ENCODE results near the gene NUP88. TPM values are rescaled to one million over a fixed set of nuclear protein-coding genes. Genes with fewer than 3 reads are reported as not detected.

Gene NUP88
- total RNA-seq, 1 experiment from 2014 or later, result 103 TPM

DNA sequence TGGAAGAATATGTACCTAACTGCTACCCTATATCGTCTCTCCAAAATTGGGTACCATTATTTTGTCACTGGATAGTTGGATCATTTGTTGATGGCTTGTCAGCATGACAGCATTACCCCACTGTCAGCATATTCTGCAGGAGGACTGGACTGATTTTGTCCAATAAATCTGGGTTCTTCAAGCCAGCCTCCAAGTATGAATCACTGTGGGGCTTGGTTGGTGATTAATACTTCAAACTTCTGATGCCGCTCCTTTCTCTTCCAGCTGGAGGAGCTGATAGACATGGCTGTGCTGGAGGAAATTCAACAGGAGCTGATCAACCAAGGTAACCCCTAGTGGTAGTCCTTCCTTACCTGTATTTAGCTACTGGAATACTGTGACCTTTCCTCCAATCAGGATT, 3.0 kb upstream of the NUP88 start:
- Histone ChIP-seq H2AFZ (ENCODE audit: low read length) (no peak overlapping the region), H3F3A (ENCODE audit: low read length, unreplicated experiment) (no peaks in the 10 kb centered on the region), H3K79me2 (ENCODE audit: low read length) (peaks cover 43% of the 10 kb centered on the region), H4K20me1 (ENCODE audit: low read length) (0 out of 2 replicates have a peak, but pooled peaks cover 5% of the 10 kb centered on the region), H3K4me3 (ENCODE audit: low read length) (no peak overlapping the region), H3K36me3 (ENCODE audit: low read depth, low read length) (peaks cover 23% of the 10 kb centered on the region), H3K9me2 (replicated peaks; ENCODE audit: low read length) (no peaks in the 10 kb centered on the region), H3K9ac (ENCODE audit: low read length) (no peak overlapping the region), H3K4me1 (ENCODE audit: insufficient read depth, low read length) (peaks cover 20% of the 10 kb centered on the region), H3K4me2 (ENCODE audit: low read length) (peak overlapping the region; percentile 32), H3K27me3 (ENCODE audit: low read length) (no peaks in the 10 kb centered on the region), H3K27ac (ENCODE audit: low read length) (no peak overlapping the region), H3K9me3 (ENCODE audit: low read length) (no peaks in the 10 kb centered on the region)
- ChIA-PET POLR2A (ENCODE audit: unreplicated experiment) (no interaction called here), CTCF (interaction anchor here (1.3 kb wide), 1 partner anchor 17 kb away, joined by 6 read pairs; the partner anchor contains the start of gene C1QBP)
- TF ChIP-seq EZH2 (IDR thresholded peaks at IDR 0.05; ENCODE audit: low read length, unreplicated experiment) (no peak), EZH2phosphoT487 (IDR thresholded peaks at IDR 0.05; ENCODE audit: borderline replicate concordance, low read length) (no peak)
- TF ChIP-seq, protein P1, sequence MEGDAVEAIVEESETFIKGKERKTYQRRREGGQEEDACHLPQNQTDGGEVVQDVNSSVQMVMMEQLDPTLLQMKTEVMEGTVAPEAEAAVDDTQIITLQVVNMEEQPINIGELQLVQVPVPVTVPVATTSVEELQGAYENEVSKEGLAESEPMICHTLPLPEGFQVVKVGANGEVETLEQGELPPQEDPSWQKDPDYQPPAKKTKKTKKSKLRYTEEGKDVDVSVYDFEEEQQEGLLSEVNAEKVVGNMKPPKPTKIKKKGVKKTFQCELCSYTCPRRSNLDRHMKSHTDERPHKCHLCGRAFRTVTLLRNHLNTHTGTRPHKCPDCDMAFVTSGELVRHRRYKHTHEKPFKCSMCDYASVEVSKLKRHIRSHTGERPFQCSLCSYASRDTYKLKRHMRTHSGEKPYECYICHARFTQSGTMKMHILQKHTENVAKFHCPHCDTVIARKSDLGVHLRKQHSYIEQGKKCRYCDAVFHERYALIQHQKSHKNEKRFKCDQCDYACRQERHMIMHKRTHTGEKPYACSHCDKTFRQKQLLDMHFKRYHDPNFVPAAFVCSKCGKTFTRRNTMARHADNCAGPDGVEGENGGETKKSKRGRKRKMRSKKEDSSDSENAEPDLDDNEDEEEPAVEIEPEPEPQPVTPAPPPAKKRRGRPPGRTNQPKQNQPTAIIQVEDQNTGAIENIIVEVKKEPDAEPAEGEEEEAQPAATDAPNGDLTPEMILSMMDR (conservative IDR thresholded peaks at IDR 0.05; ENCODE audit: low read depth, low read length), result no peak
- BruUV-seq (replicated peaks), result no TSS peak
- peak; percentile 41 for ATAC-seq
- peak; percentile 85 for DNase-seq
- intact Hi-C loops (cut with micrococcal nuclease), result loop anchor here (1.0 kb wide), 1 partner anchor 17 kb away; the partner anchor contains the start of gene C1QBP

DNA sequence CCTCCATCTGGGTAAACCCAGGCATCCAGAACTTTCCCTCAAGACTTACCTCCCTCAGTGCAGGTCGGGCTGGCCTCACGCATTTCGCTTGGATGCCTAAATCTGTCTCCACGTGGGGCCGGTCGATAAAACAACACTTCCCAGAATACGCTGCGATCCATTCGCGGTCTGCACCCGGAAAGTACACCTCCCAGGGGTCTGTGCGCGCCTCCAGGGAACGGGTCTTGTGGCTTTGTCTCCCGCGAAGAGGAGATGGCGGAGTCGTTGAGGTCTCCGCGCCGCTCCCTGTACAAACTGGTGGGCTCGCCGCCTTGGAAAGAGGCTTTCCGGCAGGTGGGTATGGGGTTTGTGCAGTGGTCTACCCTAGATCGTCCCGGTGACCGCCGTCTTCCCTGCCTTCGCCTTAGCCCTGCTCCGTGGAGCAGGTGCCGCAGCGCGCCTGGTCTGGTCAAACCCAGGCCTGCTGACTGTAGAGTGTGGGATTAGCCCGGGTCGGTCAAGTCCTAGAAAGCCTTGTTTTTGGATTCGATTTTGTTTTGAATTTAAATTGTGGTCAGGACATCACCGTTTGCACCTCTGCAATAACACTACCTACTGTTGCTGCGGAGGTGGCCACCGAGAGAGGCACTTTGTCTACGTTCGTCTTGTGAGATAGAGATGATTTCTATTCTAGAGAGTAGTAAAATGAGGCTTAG, 644 bp upstream of the NUP88 start, which contains the start of gene RPAIN:
Gene RPAIN (plus strand): TSS at position 224 of the 695 bp plus-strand sequence. CDS start 29 bp downstream, at position 253.
- peak within 1 kb of the TSS; percentile 79 for H3K27ac ChIP-seq (ENCODE audit: low read length)
- H4K20me1 ChIP-seq (ENCODE audit: low read length), result 0 out of 2 replicates have a peak, but pooled peaks cover 5% of the 10 kb centered on the region
- DNase-seq (peak; percentile 78), ATAC-seq (peak; percentile 73)
- H3K27me3 ChIP-seq (ENCODE audit: low read length), result no peaks in the 10 kb centered on the region
- H3K9me2 ChIP-seq (replicated peaks; ENCODE audit: low read length), result no peaks in the 10 kb centered on the region
- CTCF ChIA-PET, result interaction anchor here (1.0 kb wide), 1 partner anchor 19 kb away, joined by 5 read pairs; the partner anchor contains the start of gene C1QBP
- peaks cover 31% of the 10 kb centered on the region for H3K4me1 ChIP-seq (ENCODE audit: insufficient read depth, low read length)
- peak within 1 kb of the TSS; percentile 92 for H3K9ac ChIP-seq (ENCODE audit: low read length)
- BruUV-seq (replicated peaks), result TSS peak; percentile 61
- H3K4me2 ChIP-seq (ENCODE audit: low read length), result peak within 1 kb of the TSS; percentile 87
- H3K36me3 ChIP-seq (ENCODE audit: low read depth, low read length), result peaks cover 13% of the 10 kb centered on the region; the same call in 1 of the 2 replicates
- TF ChIP-seq EZH2phosphoT487 (IDR thresholded peaks at IDR 0.05; ENCODE audit: borderline replicate concordance, low read length) (no peak), EZH2 (IDR thresholded peaks at IDR 0.05; ENCODE audit: low read length, unreplicated experiment) (no peak)
- TF ChIP-seq, protein P1 (conservative IDR thresholded peaks at IDR 0.05; ENCODE audit: low read depth, low read length), result no peak
- peaks cover 62% of the 10 kb centered on the region for H3K79me2 ChIP-seq (ENCODE audit: low read length)
- peak within 1 kb of the TSS; percentile 81 for H3K4me3 ChIP-seq (ENCODE audit: low read length)
- peak within 1 kb of the TSS; percentile 85 for H2AFZ ChIP-seq (ENCODE audit: low read length)
- POLR2A ChIA-PET (ENCODE audit: unreplicated experiment), result interaction anchor here (1.3 kb wide), 1 partner anchor 19 kb away, joined by 3 read pairs; the partner anchor contains the start of gene C1QBP
- H3F3A ChIP-seq (ENCODE audit: low read length, unreplicated experiment), result no peaks in the 10 kb centered on the region
- no peaks in the 10 kb centered on the region for H3K9me3 ChIP-seq (ENCODE audit: low read length)
- intact Hi-C loops (cut with micrococcal nuclease), result no loop called here
